ENCODE measurements around the gene RTN4. TPM values are rescaled to one million over a fixed set of nuclear protein-coding genes. Genes with fewer than 3 reads are reported as not detected.

RTN4 gene
- total RNA-seq, 2 donors from 2014 or later, result 190 to 249 TPM

GRCh38 chr2:54979321-54980044, 70.8 kb downstream of the RTN4 start:
- TF ChIP-seq POLR2AphosphoS5 (IDR thresholded peaks at IDR 0.05) (peak; percentile 85), POLR2A (IDR thresholded peaks at IDR 0.05) (no peak)
- TF ChIP-seq, protein P1, sequence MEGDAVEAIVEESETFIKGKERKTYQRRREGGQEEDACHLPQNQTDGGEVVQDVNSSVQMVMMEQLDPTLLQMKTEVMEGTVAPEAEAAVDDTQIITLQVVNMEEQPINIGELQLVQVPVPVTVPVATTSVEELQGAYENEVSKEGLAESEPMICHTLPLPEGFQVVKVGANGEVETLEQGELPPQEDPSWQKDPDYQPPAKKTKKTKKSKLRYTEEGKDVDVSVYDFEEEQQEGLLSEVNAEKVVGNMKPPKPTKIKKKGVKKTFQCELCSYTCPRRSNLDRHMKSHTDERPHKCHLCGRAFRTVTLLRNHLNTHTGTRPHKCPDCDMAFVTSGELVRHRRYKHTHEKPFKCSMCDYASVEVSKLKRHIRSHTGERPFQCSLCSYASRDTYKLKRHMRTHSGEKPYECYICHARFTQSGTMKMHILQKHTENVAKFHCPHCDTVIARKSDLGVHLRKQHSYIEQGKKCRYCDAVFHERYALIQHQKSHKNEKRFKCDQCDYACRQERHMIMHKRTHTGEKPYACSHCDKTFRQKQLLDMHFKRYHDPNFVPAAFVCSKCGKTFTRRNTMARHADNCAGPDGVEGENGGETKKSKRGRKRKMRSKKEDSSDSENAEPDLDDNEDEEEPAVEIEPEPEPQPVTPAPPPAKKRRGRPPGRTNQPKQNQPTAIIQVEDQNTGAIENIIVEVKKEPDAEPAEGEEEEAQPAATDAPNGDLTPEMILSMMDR (IDR thresholded peaks at IDR 0.05), result no peak
- DNase-seq (ENCODE audit: low spot score), result peak; percentile 90
- H3K9me3 ChIP-seq, result no peaks in the 10 kb centered on the region
- intact Hi-C loops (cut with DNase I), result no loop called here
- H3K27ac ChIP-seq, result peak overlapping the region; percentile 34 to 65
- 26% methylated on average over 4 of the region's 4 CpGs for WGBS
- H3K4me1 ChIP-seq (replicated peaks), result peaks cover 16% of the 10 kb centered on the region
- H3K36me3 ChIP-seq, result no peaks in the 10 kb centered on the region
- no peaks in the 10 kb centered on the region for H3K27me3 ChIP-seq (replicated peaks; ENCODE audit: insufficient read depth)
- H3K4me3 ChIP-seq, result no peak overlapping the region

DNA sequence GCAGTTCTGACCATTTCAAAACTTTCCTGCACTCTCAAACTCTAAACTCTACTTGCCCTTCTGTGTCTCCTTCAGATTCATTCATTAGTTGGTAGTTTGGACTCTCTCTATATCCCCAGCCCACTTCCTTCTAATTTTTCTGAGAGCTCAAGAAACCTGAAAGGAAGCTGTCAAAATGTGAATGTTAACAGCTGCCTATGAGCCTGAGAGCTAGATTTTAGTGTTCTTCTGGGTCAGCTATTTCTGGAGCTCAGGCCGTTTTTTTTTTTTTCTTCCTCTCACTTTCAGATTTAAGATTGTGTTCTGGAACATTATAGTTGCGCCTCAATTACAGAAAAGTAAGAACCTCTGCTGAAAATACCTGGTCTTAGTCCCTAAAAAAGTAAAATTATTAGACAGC, 73.1 kb downstream of the RTN4 start:
- H3K27ac ChIP-seq, result peak overlapping the region in 1 of 2 donors; percentile 20
- TF ChIP-seq POLR2A (IDR thresholded peaks at IDR 0.05), result no peak
- TF ChIP-seq, protein P1 (IDR thresholded peaks at IDR 0.05), result no peak
- no peak for TF ChIP-seq POLR2AphosphoS5 (IDR thresholded peaks at IDR 0.05)
- H3K4me3 ChIP-seq, result no peak overlapping the region
- no peaks in the 10 kb centered on the region for H3K9me3 ChIP-seq
- H3K4me1 ChIP-seq (replicated peaks), result peaks cover 22% of the 10 kb centered on the region
- intact Hi-C loops (cut with DNase I), result no loop called here
- H3K36me3 ChIP-seq, result no peaks in the 10 kb centered on the region
- DNase-seq (ENCODE audit: low spot score), result no peak
- no peaks in the 10 kb centered on the region for H3K27me3 ChIP-seq (replicated peaks; ENCODE audit: insufficient read depth)
- 51% methylated on average over 2 of the region's 2 CpGs for WGBS

GRCh38 chr2:54975598-54976492, 74.4 kb downstream of the RTN4 start:
- Histone ChIP-seq H3K4me3 (no peak overlapping the region), H3K4me1 (replicated peaks) (peaks cover 22% of the 10 kb centered on the region), H3K27ac (no peak overlapping the region), H3K36me3 (no peaks in the 10 kb centered on the region), H3K27me3 (replicated peaks; ENCODE audit: insufficient read depth) (no peaks in the 10 kb centered on the region), H3K9me3 (no peaks in the 10 kb centered on the region)
- DNase-seq (ENCODE audit: low spot score), result no peak
- TF ChIP-seq POLR2AphosphoS5 (IDR thresholded peaks at IDR 0.05), result no peak
- no peak for TF ChIP-seq POLR2A (IDR thresholded peaks at IDR 0.05)
- intact Hi-C loops (cut with DNase I), result no loop called here
- WGBS, result 76% methylated on average over 4 of the region's 4 CpGs

DNA sequence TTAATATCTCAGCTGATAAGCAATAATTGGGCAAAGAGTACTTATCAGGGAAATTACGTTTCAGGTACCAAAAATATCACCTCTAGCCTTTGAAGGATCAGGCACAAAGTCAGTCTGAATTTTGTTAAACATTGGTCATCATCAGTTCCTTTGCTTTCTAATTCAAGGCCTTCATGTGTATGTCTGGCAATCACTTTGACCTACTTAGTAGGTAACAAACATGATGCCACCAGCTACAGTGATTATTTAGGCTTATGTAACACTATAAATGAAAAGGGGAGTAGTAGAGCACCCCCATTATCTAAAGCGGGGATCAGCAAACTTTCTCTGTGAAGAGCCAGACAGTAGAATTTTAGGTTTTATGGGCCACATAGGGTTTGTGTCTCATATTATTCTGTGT, 75.1 kb downstream of the RTN4 start:
- TF ChIP-seq POLR2AphosphoS5 (IDR thresholded peaks at IDR 0.05), result no peak
- no peak for TF ChIP-seq POLR2A (IDR thresholded peaks at IDR 0.05)
- TF ChIP-seq, protein P1 (IDR thresholded peaks at IDR 0.05), result no peak
- H3K4me1 ChIP-seq (replicated peaks), result peaks cover 22% of the 10 kb centered on the region
- H3K27ac ChIP-seq, result no peak overlapping the region
- intact Hi-C loops (cut with DNase I), result no loop called here
- WGBS, result 85% methylated on average over 2 of the region's 2 CpGs
- H3K4me3 ChIP-seq, result no peak overlapping the region
- no peaks in the 10 kb centered on the region for H3K36me3 ChIP-seq
- no peak for DNase-seq (ENCODE audit: low spot score)
- no peaks in the 10 kb centered on the region for H3K27me3 ChIP-seq (replicated peaks; ENCODE audit: insufficient read depth)
- H3K9me3 ChIP-seq, result no peaks in the 10 kb centered on the region

DNA sequence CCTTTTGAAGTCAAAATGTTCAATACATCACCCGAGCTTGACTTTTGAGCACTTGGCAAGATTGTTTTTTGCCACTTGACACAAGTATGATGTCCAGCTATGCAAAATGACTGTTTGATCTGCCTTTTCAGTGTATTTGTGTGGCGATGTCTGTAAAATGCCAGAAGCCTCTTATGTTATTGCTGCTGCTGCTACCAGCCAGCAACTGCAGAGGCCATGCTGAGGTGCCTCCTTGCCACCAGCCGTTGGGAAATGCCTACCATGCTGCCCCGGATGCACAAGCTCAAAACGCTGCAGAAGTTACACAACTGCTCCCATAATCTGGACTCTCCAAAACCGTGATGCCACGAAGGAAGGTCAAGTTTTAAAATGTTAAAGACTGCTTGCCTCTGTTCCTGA, 80.3 kb downstream of the RTN4 start:
- Histone ChIP-seq H3K4me1 (replicated peaks) (peaks cover 14% of the 10 kb centered on the region), H3K4me3 (no peak overlapping the region), H3K27me3 (replicated peaks; ENCODE audit: insufficient read depth) (no peaks in the 10 kb centered on the region), H3K27ac (no peak overlapping the region), H3K36me3 (no peaks in the 10 kb centered on the region), H3K9me3 (no peaks in the 10 kb centered on the region)
- DNase-seq (ENCODE audit: low spot score), result no peak
- WGBS, result 91% methylated on average over 7 of the region's 7 CpGs
- intact Hi-C loops (cut with DNase I), result no loop called here
- no peak for TF ChIP-seq POLR2AphosphoS5 (IDR thresholded peaks at IDR 0.05)

All from prostate gland (tissue), 2 donors.